ENCODE results near the gene TBC1D9. TPM values are rescaled to one million over a fixed set of nuclear protein-coding genes. Genes with fewer than 3 reads are reported as not detected.

The TBC1D9 gene
- total and polyA plus RNA-seq, 2 donors: 14.2 to 68.0 TPM

DNA sequence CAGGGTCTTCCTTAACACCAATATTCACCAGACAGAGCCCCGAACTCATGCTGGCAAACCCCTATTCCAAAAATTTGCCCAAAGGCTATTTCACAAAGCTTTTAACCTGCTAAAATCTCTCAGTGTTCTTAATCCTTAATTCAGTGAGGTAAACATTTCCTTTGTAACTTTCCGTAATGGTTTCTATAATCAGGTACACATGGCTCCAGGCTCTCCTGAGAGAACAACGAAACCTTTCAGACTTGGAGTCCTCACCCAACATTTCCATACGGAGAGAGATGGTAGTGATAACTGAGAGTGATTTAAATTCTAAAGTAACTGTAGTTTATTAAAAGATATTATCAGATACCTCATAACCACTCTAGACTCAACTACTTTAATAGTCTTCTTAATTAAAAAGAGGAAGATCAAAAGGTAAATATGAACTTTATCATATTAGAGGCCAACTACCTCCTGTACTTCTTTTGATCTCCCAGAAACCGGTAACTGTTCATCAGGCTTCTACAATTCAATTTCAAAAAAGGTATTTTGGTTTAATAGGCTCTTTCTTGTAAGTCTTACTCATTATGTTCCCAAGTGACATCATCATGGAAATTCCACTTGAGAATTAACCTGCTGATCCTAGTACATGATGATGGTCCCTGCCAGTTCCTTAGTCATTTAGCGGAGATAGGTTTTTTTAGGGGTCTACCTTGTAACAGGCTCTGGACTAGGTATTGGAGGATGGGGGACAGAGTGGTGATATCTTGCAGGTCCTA lies 96.1 kb downstream of the TBC1D9 start:
- no peak overlapping the region for H3K4me3 ChIP-seq (ENCODE audit: low read depth, low read length)
- 86% methylated on average over 6 of the region's 6 CpGs for WGBS
- no peaks in the 10 kb centered on the region for H3K36me3 ChIP-seq (ENCODE audit: insufficient read depth)
- H3K4me1 ChIP-seq (ENCODE audit: insufficient read depth): no peaks in the 10 kb centered on the region
- H3K27ac ChIP-seq (ENCODE audit: low read depth): no peak overlapping the region
- DNase-seq (ENCODE audit: extremely low spot score): no peak

DNA sequence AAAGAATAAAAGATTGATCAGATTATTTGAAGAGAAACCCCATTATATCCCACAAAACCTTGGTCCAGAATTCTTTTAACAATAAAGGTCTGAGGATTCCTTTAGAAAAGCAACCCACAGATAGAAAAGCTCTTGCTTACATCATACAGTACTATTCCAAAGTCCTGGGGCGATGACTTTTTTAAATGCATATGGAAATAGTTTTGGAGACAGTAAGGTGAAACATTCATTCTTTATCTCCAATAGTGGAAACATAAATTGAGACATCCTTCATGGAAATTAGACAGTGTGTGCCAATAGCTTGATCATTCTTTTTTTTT lies 101.7 kb downstream of the TBC1D9 start:
- DNase-seq (ENCODE audit: extremely low spot score): no peak
- no peaks in the 10 kb centered on the region for H3K4me1 ChIP-seq (ENCODE audit: insufficient read depth)
- WGBS: 85% methylated on average over 1 of the region's 1 CpG
- H3K27ac ChIP-seq (ENCODE audit: low read depth): no peak overlapping the region
- H3K4me3 ChIP-seq (ENCODE audit: low read depth, low read length): no peak overlapping the region
- peaks cover under 1% of the 10 kb centered on the region for H3K36me3 ChIP-seq (ENCODE audit: insufficient read depth)

DNA sequence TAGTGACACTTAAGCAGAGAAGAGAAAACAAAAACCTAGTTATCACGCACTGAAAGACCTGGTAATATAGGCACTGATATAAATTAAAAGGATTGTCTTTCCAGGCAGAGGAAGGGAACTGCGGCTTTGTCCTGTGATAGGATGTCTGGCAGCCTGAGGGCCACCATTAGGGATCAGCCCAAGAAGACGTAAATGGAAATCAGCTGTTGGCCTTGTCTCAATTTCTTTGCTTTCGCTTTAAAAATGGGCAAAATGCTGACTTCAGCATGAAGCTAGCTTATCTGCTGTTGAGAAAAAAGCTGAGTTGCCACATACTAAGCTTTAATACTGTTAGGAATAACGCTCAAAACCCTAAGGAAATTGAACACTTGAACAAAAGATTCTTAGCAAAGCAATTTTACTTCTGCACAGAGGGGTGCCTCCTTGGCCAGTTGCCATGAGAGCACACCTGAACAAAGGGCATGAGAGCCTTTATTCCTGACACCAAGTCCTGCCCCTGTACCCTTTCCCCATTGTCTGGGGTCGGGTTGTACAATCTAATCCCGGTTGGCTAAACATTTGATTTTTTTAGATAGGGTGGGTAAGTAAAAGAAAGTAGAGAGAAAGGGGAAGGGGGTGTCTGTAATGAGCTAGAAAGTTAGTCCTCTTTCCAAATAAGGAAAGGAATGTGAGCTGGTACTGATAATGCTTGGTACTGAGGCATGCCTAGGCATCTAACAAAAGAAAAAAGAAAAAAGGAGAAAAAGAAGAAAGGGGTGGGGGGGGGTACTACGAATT lies 102.3 kb downstream of the TBC1D9 start:
- WGBS: 29% methylated on average over 8 of the region's 8 CpGs
- peaks cover 2% of the 10 kb centered on the region for H3K36me3 ChIP-seq (ENCODE audit: insufficient read depth)
- DNase-seq (ENCODE audit: extremely low spot score): no peak
- no peaks in the 10 kb centered on the region for H3K4me1 ChIP-seq (ENCODE audit: insufficient read depth)
- no peak overlapping the region for H3K27ac ChIP-seq (ENCODE audit: low read depth)
- no peak overlapping the region for H3K4me3 ChIP-seq (ENCODE audit: low read depth, low read length)

DNA sequence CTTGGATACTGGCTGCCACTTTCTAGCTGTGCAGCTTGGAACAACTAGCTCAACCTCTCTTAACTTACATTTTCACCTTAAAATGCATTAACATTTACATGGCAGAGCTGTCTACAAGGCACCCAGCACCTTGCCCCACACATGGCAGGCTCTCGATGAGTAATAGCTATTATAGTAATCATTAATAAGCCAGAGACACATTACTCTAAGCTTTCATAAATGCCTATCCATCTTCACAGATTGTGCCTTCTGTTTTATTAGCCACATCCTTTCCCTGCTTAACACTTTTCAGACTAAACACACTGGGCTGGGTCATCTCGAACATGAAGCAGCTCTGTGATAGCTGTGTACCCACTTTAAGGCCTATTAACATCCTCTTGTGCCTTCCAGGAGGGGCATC lies 103.6 kb downstream of the TBC1D9 start:
- DNase-seq (ENCODE audit: extremely low spot score): no peak
- 87% methylated on average over 2 of the region's 2 CpGs for WGBS
- no peak overlapping the region for H3K27ac ChIP-seq (ENCODE audit: low read depth)
- no peak overlapping the region for H3K4me3 ChIP-seq (ENCODE audit: low read depth, low read length)
- peaks cover 2% of the 10 kb centered on the region for H3K36me3 ChIP-seq (ENCODE audit: insufficient read depth)
- H3K4me1 ChIP-seq (ENCODE audit: insufficient read depth): no peaks in the 10 kb centered on the region

DNA sequence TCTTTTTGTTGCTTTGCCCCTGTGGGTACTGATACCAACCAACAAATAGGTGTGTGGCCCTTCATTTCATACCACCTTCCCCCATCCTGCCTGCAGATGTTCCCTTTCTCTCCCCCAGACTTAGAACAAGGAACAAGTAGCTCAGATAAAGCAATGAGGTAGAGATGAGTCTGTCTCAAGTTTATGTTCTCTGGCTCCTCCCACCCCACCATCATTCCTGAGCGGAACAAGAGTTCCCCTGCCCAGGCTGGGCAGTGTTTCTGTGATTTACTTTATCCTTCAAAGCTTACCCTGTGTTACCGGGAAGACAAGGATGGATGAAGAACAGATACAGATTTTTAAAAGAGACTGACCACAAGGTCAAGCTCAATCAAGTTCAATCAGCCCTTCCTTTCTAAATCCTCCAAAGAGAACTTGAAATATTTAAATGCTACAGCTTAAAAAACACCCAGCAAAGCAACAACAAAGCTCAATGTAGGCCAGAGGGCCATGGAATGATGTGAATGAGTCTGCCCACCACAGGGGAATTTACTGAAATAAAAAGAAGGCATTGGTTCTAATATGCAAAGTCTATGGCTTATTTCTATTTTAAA lies 107.4 kb downstream of the TBC1D9 start:
- H3K4me3 ChIP-seq (ENCODE audit: low read depth, low read length): no peak overlapping the region
- DNase-seq (ENCODE audit: extremely low spot score): no peak
- H3K4me1 ChIP-seq (ENCODE audit: insufficient read depth): no peaks in the 10 kb centered on the region
- no peak overlapping the region for H3K27ac ChIP-seq (ENCODE audit: low read depth)
- WGBS: 60% methylated on average over 2 of the region's 2 CpGs
- H3K36me3 ChIP-seq (ENCODE audit: insufficient read depth): peaks cover 2% of the 10 kb centered on the region

DNA sequence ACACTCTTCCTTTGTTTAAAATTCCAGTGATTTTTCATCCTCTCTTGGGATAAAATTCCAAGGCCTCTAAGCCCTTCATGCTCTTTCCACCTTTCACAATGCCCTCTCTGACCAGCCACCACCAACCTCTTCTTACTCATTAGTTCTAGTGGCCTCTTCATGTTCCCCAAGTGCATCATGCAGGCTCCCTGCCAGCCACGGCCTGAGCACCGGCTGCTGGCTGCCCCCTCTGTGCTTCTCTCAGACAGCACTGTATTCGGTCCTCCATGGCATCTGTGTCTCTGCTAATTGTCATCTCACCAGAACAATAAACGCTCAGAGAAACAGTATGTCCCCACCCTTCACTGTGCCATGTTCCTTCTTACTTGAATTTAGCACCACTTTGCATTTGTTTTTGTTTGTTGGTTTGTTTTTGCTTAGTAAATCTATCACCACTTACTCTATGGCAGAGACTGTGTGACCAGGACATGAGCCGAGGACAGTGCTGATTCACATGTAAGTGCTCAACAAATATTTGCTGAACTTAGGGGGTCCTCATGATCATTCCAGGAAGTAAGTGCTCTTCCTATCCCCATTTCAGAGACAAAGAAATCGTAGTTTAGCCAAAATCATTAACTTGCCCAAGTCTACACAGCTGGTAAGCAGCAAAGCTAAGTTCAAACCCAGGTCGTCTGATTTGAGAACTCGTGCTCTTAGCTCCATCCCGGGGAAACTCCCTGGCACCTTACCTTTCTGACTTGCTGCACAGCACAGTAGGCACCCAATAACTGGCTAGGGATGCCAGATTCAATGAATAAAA lies 110.4 kb downstream of the TBC1D9 start:
- 53% methylated on average over 9 of the region's 9 CpGs for WGBS
- Histone ChIP-seq H3K27ac (ENCODE audit: low read depth) (no peak overlapping the region), H3K36me3 (ENCODE audit: insufficient read depth) (peaks cover 2% of the 10 kb centered on the region), H3K4me1 (ENCODE audit: insufficient read depth) (no peaks in the 10 kb centered on the region), H3K4me3 (ENCODE audit: low read depth, low read length) (no peak overlapping the region)
- no peak for DNase-seq (ENCODE audit: extremely low spot score)

DNA sequence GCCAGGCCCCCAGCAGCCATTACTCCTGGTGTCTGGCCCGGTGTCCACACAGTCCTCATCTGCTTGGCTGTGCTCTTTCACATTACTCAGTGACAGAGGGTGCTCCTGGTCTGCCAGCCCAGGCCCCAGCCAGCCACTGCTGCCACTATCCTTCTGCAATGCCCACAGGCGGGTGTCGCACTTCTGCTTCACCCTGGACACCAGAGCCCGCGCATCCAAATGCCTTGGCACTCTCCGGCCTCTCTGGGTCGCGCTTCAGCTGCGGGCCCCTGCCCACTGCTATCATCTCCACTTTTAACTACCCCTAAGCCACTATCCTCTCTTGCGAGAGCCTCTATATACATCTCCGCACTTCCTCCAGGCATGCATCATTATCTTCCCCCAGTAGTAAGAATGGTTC lies 111.0 kb downstream of the TBC1D9 start:
- WGBS: 83% methylated on average over 11 of the region's 11 CpGs
- no peak for DNase-seq (ENCODE audit: extremely low spot score)
- no peak overlapping the region for H3K27ac ChIP-seq (ENCODE audit: low read depth)
- no peaks in the 10 kb centered on the region for H3K4me1 ChIP-seq (ENCODE audit: insufficient read depth)
- no peak overlapping the region for H3K4me3 ChIP-seq (ENCODE audit: low read depth, low read length)
- peaks cover 2% of the 10 kb centered on the region for H3K36me3 ChIP-seq (ENCODE audit: insufficient read depth)

DNA sequence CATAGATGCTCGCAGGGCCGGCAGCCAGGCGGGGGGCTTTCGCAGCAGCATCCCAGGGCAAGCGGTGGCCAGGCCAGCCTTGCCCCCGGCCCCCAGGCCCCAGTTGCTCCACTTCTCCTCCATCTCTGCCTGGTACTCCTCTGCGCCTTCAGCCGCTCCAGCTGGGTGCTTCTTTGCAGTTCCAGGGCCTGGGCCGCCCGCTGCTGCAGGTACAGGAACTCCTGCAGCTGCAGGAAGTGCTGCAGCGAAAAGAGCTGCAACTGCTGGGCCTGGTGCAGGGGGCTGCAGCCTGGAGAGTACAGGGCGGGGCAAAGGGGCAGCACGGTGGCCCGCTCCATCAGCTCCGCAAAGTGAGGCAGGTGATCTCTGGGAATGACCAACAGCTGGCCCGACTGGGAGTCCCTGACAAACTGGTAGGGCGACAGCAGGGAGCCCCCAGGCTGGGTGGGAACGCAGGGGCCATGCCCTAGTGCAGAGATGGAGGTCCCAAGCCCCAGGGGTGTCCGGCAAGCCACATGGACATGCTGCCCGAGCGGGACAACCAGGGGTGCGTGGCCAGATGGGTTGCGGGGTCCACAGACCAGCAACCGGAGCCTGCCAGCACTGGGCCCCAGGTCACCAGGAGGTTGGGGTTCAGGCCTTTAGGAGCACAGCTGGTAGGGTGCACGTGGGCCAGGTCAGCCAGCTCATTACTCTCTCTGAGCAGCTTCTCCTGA lies 111.6 kb downstream of the TBC1D9 start:
- peaks cover 2% of the 10 kb centered on the region for H3K36me3 ChIP-seq (ENCODE audit: insufficient read depth)
- no peaks in the 10 kb centered on the region for H3K4me1 ChIP-seq (ENCODE audit: insufficient read depth)
- no peak for DNase-seq (ENCODE audit: extremely low spot score)
- WGBS: 95% methylated on average over 25 of the region's 25 CpGs
- no peak overlapping the region for H3K27ac ChIP-seq (ENCODE audit: low read depth)
- H3K4me3 ChIP-seq (ENCODE audit: low read depth, low read length): no peak overlapping the region

DNA sequence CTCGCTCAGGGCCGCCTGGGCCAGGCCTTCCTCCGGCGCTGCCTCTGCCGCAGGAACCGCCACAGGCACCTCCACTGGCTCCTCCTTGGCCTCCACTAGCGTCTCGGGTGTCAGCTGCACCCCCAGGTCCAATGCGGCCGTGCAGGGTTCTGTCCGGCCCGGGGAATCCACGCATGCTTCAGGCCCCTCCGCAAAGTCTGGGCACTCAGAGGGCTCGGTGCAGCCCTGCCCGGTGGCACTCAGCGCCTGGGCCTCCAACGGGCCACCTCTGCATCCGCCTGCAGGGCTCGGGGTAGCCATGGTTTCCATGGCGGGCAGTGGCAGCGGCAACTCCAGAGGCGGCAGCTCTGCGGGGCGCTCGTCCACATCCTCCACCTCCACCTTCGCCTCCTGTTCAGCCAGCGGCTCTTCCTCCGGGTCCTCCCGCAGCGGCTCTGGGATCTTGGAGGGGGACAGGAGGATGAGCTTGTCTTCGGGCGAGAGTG lies 112.6 kb downstream of the TBC1D9 start:
- no peak overlapping the region for H3K4me3 ChIP-seq (ENCODE audit: low read depth, low read length)
- DNase-seq (ENCODE audit: extremely low spot score): no peak
- H3K36me3 ChIP-seq (ENCODE audit: insufficient read depth): no peaks in the 10 kb centered on the region
- WGBS: 97% methylated on average over 33 of the region's 33 CpGs
- H3K27ac ChIP-seq (ENCODE audit: low read depth): no peak overlapping the region
- H3K4me1 ChIP-seq (ENCODE audit: insufficient read depth): no peaks in the 10 kb centered on the region

DNA sequence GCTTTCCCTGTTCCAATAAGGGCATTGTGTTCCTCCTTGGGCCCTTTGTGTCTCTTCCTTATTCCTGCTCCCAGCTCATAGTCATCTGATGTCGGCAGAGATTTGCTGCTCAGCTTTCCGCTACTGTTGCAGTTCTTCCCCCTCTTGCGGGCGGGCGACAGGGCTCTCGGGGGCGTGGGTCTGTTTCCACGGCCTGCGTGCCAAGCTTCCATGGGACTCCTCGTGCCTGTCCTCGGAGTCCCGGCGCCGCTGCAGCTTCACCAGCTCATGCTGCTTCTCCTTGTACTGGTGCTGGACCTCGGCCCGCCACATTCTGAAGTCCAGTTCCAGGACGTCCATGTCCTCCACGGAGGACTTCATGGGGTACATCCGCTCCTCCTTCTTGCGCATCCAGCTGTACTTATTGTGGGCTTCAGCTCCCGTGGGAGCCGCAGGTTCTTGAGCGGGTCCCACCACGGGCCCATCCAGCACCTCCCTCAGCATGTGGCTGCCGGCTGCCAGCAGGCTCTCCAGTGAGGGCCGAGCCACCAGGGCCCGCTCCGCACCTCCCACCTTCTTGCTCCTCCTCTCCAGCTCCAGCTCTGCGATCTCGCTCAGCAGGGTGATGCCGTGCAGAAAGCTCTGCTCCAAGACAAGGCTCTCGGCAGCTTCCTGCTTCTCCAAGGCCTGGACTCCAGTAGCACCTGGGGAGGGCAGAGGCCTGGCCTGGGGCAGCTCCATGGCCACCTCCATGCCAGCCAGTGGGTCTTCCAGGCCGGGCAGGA lies 113.3 kb downstream of the TBC1D9 start:
- Histone ChIP-seq H3K36me3 (ENCODE audit: insufficient read depth) (no peaks in the 10 kb centered on the region), H3K4me3 (ENCODE audit: low read depth, low read length) (no peak overlapping the region), H3K27ac (ENCODE audit: low read depth) (no peak overlapping the region), H3K4me1 (ENCODE audit: insufficient read depth) (no peaks in the 10 kb centered on the region)
- no peak for DNase-seq (ENCODE audit: extremely low spot score)
- 95% methylated on average over 33 of the region's 33 CpGs for WGBS

DNA sequence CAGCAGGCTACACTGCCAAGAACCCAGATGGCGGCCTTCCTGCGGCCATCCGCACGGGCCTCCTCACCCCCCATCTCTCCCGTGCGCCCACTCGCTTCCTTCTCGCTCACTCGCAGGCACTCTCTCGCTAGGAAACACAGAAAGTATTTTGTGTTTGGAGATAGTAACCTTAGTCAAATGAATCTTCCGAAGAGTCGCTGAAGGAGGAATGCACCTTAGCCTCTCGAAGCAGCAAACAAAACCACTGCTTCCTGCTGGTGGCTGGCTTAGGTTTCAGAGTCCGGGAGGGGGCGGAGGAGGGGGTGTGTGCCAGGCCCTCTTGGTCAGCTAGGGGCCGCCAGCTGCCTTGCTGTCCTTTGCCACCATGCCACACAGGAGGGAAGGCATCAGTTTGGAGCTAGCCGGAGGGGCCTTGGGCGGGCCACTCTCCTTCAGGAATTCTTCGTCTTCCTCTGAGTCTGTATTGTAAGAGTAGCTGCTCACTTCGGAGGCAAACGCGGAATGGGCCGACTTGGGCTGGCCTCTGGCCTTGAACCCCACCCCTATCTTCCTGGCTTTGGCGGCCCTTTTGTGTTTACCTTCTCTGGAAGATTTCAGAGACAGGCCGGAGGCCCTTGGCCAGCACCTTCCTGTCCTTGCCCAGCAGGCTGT lies 114.3 kb downstream of the TBC1D9 start:
- Histone ChIP-seq H3K4me1 (ENCODE audit: insufficient read depth) (no peaks in the 10 kb centered on the region), H3K27ac (ENCODE audit: low read depth) (no peak overlapping the region), H3K36me3 (ENCODE audit: insufficient read depth) (no peaks in the 10 kb centered on the region), H3K4me3 (ENCODE audit: low read depth, low read length) (peak overlapping the region; percentile 37)
- WGBS: 39% methylated on average over 25 of the region's 25 CpGs
- no peak for DNase-seq (ENCODE audit: extremely low spot score)

DNA sequence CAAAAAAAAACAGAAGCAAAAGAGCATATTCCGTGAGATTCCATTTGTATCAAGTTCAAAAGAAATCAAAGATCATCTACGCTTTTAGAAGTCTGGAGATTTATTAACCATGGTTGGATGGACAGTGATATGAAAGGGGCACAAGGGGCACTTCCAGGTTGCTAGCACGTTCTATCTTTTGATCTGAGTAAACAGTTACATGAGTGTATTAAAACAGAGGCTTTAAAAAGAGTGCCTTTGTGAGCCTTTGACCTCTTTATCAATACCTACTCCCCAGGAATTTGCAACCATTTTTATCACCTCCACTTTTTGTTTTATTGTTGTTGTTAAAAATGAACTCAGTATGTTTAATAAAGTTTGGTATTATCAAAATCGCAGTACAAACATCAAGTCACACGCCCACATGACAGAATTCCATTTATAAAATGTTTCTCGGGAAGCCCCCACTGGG lies 115.1 kb downstream of the TBC1D9 start:
- peak overlapping the region; percentile 37 for H3K4me3 ChIP-seq (ENCODE audit: low read depth, low read length)
- DNase-seq (ENCODE audit: extremely low spot score): no peak
- H3K27ac ChIP-seq (ENCODE audit: low read depth): no peak overlapping the region
- no peaks in the 10 kb centered on the region for H3K4me1 ChIP-seq (ENCODE audit: insufficient read depth)
- 52% methylated on average over 6 of the region's 6 CpGs for WGBS
- no peaks in the 10 kb centered on the region for H3K36me3 ChIP-seq (ENCODE audit: insufficient read depth)
